Tibial nerve (tissue), 4 donors: Measurements from ENCODE around the gene SMPX.

Experiments used
- CTCF ChIP-seq, 5 experiments: fragments of 200-600 bp in 3 of 5; fragments of 450-650 bp in 2 of 5; sonication (generic) in 3 of 5; IDR thresholded peaks; one replicate each; pipeline ENCODE4 v1.5.1; 2016 to 2019; ENCODE audit warnings: antibody characterized with exemption in 5 of 5, mild to moderate bottlenecking in 3 of 5, moderate library complexity in 2 of 5
- EP300 ChIP-seq, 2 donors: sonication (generic); formaldehyde crosslinking; IDR thresholded peaks; one replicate each; pipeline ENCODE4 v1.6.1; 2017; ENCODE audit warnings: antibody characterized with exemption in 2 of 2, mild to moderate bottlenecking in 1 of 2
- POLR2A ChIP-seq, 2 donors: fragments of 450-650 bp; IDR thresholded peaks; one replicate each; pipeline ENCODE4 v1.6.1; 2017; ENCODE audit warnings: antibody characterized with exemption in 2 of 2, mild to moderate bottlenecking in 2 of 2, moderate library complexity in 2 of 2

DNA sequence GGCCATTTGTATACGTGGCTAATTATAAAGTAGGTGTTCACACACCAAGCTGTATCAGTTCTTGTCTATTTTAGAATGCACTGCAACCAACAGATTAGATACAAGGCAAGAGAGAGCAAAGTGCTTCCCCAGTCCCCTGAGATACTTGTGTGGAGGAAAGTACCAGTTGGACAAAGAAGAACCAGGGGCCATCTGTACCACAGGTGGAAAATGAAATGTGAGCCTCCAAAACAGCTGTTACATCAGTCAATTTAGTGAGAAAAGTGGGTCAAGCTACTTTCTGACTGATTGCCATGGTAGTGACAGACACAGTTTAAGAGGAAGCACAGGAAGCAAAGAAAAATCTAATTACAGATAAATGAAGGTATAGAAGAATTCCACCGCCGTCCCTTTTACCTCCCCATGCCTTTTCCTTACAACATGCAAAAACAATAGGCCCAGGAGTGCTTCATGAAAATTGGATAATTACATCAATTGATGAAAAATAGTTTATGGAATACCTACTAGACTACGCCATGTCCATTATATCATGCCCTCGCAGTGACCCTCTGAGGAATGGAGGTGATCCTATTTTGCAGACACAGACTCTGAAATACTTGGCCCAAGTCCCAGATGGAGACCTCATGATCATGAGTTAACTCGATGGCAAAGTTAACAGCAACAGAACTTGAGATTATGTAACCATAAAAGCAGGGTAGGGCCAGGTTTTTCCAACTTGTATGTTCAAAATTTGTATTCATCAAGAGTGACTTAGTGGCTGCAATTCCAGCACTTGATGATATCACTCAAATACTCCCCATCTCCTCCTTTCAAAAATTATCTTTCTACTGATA lies 15.8 kb downstream of the SMPX start:
- no peak for TF ChIP-seq POLR2A (IDR thresholded peaks at IDR 0.05)
- no peak for TF ChIP-seq CTCF (IDR thresholded peaks at IDR 0.05)
- TF ChIP-seq EP300 (IDR thresholded peaks at IDR 0.05): no peak
